SU-DHL-6 (cell line): ENCODE results near the gene KDM2A.

Experiments used
- H2AFZ ChIP-seq: fragments of 200-600 bp; sonication (generic); 2 replicates; pipeline ENCODE4 v1.6.1; 2014; ENCODE audit warnings: low read depth, mild to moderate bottlenecking, moderate library complexity, mixed read lengths, antibody characterized with exemption, low read length; ENCODE audit not compliant: severe bottlenecking
- H3F3A ChIP-seq: fragments of 200-600 bp; shearing (Covaris generic); 2 replicates; pipeline ENCODE4 v1.6.0; 2016; ENCODE audit warnings: antibody characterized with exemption, mild to moderate bottlenecking; ENCODE audit not compliant: insufficient read depth
- H3K27ac ChIP-seq: fragments of 200-600 bp; sonication (generic); 2 replicates; pipeline ENCODE4 v1.5.1; 2016; ENCODE audit warnings: low read depth, mild to moderate bottlenecking, low read length, moderate library complexity, mixed read lengths
- H3K27me3 ChIP-seq: fragments of 200-600 bp; sonication (generic), shearing (Covaris generic); 2 replicates; pipeline ENCODE4 v1.6.0; 2014; ENCODE audit warnings: mild to moderate bottlenecking, low read length
- H3K36me3 ChIP-seq: fragments of 200-600 bp; sonication (generic); 2 replicates; pipeline ENCODE4 v1.6.1; 2014; ENCODE audit warnings: mild to moderate bottlenecking, low read length, mixed read lengths
- H3K4me2 ChIP-seq: fragments of 300-600, 200-600 bp; shearing (Covaris generic), sonication (generic); 2 replicates; pipeline ENCODE4 v1.6.0; 2014; ENCODE audit warnings: low read length, low read depth, mild to moderate bottlenecking; ENCODE audit not compliant: poor library complexity, severe bottlenecking
- H3K4me3 ChIP-seq: fragments of 200-600 bp; sonication (generic); 2 replicates; pipeline ENCODE4 v1.5.1; 2014; ENCODE audit warnings: antibody characterized with exemption, low read length, mild to moderate bottlenecking, mixed read lengths; ENCODE audit not compliant: insufficient read depth, poor library complexity, severe bottlenecking
- H3K79me2 ChIP-seq: fragments of 200-600 bp; sonication (generic); 2 replicates; pipeline ENCODE4 v1.6.1; 2014; ENCODE audit warnings: mild to moderate bottlenecking, low read length, moderate library complexity; ENCODE audit not compliant: insufficient read depth
- H3K9ac ChIP-seq: fragments of 200-600 bp; sonication (generic); 2 replicates; pipeline ENCODE4 v1.7.0; 2014; ENCODE audit warnings: mild to moderate bottlenecking, low read length
- H3K9me2 ChIP-seq: fragments of 200-600 bp; sonication (generic); replicated peaks from 2 replicates; pipeline ENCODE4 v1.6.1; 2014; ENCODE audit warnings: low read length; ENCODE audit not compliant: insufficient read depth
- H3K9me3 ChIP-seq: fragments of 200-600 bp; sonication (generic); 2 replicates; pipeline ENCODE4 v1.6.1; 2014; ENCODE audit warnings: low read length, mixed read lengths; ENCODE audit not compliant: insufficient read depth
- H4K20me1 ChIP-seq: fragments of 200-600 bp; sonication (generic); 2 replicates; pipeline ENCODE4 v1.6.1; 2014; ENCODE audit warnings: low read depth, mild to moderate bottlenecking, antibody characterized with exemption, low read length, moderate library complexity, mixed read lengths
- CTCF ChIP-seq: fragments of 200-600 bp; sonication (generic); IDR thresholded peaks from one replicate; pipeline ENCODE4 v1.5.1; 2017; ENCODE audit warnings: antibody characterized with exemption, mild to moderate bottlenecking, low read length, moderate library complexity; ENCODE audit not compliant: insufficient read depth, poor library complexity, severe bottlenecking
- EZH2phosphoT487 ChIP-seq: fragments of 200-600 bp; sonication (generic), shearing (Covaris generic); conservative IDR thresholded peaks from 2 replicates; pipeline ENCODE4 v1.6.1; 2018; ENCODE audit warnings: mild to moderate bottlenecking, antibody characterized with exemption, low read length, moderate library complexity, mixed read lengths

The KDM2A gene

GRCh38 chr11:67251841-67252240, 132.8 kb downstream of the KDM2A start:
- Histone ChIP-seq H3F3A (0 out of 2 replicates have a peak, but pooled peaks cover 1% of the 10 kb centered on the region), H3K27me3 (no peaks in the 10 kb centered on the region), H4K20me1 (no peaks in the 10 kb centered on the region), H3K9ac (no peak overlapping the region), H3K79me2 (no peaks in the 10 kb centered on the region), H2AFZ (no peak overlapping the region), H3K4me3 (no peak overlapping the region), H3K27ac (no peak overlapping the region), H3K9me3 (no peaks in the 10 kb centered on the region), H3K9me2 (no peaks in the 10 kb centered on the region), H3K4me2 (no peak overlapping the region), H3K36me3 (peaks cover 26% of the 10 kb centered on the region; the same call in 1 of the 2 replicates)
- TF ChIP-seq EZH2phosphoT487, result no peak
- no peak for TF ChIP-seq CTCF

GRCh38 chr11:67252831-67253239, 133.8 kb downstream of the KDM2A start:
- H3K27me3 ChIP-seq, result no peaks in the 10 kb centered on the region
- TF ChIP-seq CTCF (no peak), EZH2phosphoT487 (no peak)
- H3K9me3 ChIP-seq, result no peaks in the 10 kb centered on the region
- peaks cover 20% of the 10 kb centered on the region; the same call in 1 of the 2 replicates for H3K36me3 ChIP-seq
- no peaks in the 10 kb centered on the region for H3K79me2 ChIP-seq
- no peaks in the 10 kb centered on the region for H4K20me1 ChIP-seq
- H2AFZ ChIP-seq, result no peak overlapping the region
- no peak overlapping the region for H3K4me2 ChIP-seq
- H3F3A ChIP-seq, result peaks cover 11% of the 10 kb centered on the region; the same call in 1 of the 2 replicates
- no peak overlapping the region for H3K27ac ChIP-seq
- no peak overlapping the region for H3K9ac ChIP-seq
- no peak overlapping the region for H3K4me3 ChIP-seq
- H3K9me2 ChIP-seq, result no peaks in the 10 kb centered on the region

GRCh38 chr11:67253872-67254624, 135.0 kb downstream of the KDM2A start:
- Histone ChIP-seq H3K36me3 (peaks cover 9% of the 10 kb centered on the region; the same call in 1 of the 2 replicates), H3K4me2 (no peak overlapping the region), H3K9me3 (no peaks in the 10 kb centered on the region), H3K9ac (no peak overlapping the region), H2AFZ (no peak overlapping the region), H3K79me2 (no peaks in the 10 kb centered on the region), H4K20me1 (no peaks in the 10 kb centered on the region), H3F3A (peaks cover 12% of the 10 kb centered on the region; the same call in 1 of the 2 replicates), H3K9me2 (no peaks in the 10 kb centered on the region), H3K27ac (no peak overlapping the region), H3K27me3 (no peaks in the 10 kb centered on the region), H3K4me3 (no peak overlapping the region)
- TF ChIP-seq EZH2phosphoT487 (no peak), CTCF (no peak)
